Activated CD4-positive, alpha-beta T cell treated with anti-CD3 and anti-CD28 coated beads, Interleukin-2, amount 50 U/mL, for 4 hours (primary cell): ENCODE measurements around the gene ANKRD11.

ENCODE experiments used
- DNase-seq, 2 experiments: peaks; one replicate each; pipeline ENCODE4 v3.0.0-alpha.2; 2020

ANKRD11 gene

DNA sequence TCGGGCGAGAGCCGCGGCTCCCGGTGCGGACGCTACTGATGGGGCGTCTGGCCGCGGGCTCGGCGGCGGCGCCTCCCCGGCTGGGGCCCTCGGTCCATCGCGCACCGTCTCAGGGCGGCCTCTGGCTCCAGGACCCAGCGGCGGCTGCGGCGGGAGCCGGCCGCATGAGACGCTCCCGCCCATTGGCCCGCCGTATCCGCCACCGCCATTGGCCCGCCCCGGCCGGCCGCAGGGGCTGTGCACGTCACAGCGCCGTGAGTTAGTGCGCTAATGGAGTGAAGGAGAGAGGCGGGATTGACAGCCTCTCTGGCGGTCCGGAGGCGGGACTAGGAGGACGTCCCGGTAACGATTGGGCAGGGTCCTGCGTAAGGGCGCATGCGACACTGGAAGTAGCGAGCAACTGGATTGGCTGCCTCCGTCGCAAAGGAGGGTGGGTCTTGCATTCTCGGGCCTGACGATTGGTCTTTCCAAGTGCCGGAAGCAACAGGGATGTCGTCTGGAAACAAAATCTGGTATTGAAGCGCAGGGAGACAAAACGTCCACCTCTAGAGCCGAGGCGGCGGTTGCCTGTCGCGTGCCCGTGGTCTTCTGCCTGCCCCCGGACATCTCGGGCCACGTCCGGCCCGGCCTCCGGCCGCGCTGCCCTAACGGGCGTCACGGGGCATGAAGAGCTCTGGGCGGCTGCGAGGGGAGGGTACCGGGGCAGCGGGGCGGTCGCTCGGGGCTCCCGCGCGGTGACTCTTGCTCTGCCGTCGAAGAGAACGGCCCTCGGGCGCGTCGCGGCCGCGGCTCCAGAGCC, at the start of gene ANKRD11:
TSS of gene ANKRD11 (minus strand) at position 123 of the 799 bp plus-strand sequence. CDS start 173,542 bp downstream, outside the sequence.
- peak; percentile 97 to 98 for DNase-seq

DNA sequence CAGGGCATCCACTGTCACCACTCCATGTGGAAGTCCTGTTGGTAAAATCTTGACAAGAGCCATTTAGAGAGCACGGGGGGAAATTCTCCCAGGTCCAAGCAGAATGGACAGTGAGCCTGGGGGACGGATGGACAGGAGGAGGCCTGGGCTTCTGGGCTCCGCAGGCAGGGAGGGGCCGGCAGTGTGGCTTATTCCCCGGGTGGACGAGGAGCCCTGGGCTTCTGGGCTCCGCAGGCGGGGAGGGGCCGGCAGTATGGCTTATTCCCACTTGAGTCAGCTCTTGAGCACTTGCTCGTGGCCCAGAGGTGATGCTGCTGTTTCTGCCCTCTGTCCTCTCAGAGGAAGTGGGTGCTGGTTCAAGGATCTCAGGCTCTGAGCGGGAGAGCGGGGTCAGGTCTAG, 47.9 kb upstream of the ANKRD11 start:
- no peak for DNase-seq

DNA sequence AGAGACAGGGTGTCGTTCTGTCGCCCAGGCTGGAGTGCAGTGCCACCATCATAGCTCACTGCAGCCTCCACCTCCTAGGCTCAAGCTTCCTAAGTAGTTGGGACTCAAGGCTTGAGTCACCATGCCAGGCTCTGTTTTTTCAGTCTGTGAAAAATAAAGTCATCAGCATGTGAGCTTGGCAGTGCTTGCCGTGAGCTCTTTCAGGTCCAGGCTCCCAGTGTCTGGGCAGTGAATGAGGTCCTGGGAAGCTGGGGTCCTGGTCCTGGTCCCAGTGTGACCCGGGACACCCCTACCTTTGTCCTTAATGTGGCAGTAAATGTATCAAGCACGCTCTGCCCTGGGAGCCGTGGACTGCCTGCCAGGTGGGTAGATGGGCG, 47.2 kb upstream of the ANKRD11 start:
- no peak for DNase-seq

DNA sequence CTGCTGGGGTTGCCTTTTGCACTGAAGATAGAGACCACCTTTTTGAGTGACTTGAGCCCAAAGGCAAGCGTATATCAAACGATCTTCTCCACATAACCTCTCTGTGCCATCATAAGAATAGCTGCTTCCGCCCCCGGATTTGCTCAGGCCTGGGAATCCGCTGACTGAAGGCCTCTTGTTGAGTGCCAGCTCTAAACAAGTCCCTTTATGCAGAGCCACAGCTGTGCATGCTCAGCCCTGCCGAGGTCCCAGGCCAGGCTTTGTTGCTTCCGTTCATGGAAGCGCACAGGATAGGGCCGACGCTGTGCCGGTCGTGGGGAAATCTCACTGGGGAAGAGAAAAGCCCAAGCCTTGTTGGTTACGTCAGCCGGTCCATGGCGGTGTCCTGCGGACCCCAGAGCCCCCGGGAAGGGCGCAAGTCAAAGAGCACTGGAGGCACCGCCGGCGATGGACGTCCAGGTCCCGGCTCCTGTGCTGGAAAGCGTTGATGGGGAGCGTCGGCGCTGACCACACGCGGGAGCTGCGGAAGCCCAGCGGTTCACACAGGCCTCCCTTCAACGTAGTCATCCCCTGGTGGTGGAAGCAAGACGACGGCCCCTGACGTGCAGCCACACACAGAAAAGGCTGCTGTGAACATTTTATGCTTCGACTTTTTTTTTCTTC, 46.7 kb upstream of the ANKRD11 start:
- DNase-seq, result no peak

DNA sequence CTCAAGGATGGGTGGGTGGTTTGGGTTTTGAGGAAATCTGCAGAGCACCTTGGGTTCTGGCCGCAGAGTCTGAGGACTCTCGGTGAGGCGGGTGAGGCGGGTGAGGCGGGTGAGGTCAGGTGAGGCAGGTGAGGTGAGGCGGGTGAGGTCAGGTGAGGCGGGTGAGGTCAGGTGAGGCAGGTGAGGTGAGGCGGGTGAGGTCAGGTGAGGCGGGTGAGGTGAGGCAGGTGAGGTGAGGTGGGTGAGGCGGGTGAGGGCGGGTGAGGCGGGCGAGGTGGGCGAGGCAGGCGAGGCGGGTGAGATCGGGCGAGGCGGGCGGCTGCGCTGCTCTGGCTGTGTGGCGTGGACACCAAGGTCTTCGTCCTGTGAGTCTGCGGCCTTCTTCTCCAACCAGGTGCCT, 46.0 kb upstream of the ANKRD11 start:
- no peak for DNase-seq

- peak; percentile 11 to 13 for DNase-seq
Observed at GRCh38 chr16:89534252-89534756, 43.9 kb upstream of the ANKRD11 start.

DNA sequence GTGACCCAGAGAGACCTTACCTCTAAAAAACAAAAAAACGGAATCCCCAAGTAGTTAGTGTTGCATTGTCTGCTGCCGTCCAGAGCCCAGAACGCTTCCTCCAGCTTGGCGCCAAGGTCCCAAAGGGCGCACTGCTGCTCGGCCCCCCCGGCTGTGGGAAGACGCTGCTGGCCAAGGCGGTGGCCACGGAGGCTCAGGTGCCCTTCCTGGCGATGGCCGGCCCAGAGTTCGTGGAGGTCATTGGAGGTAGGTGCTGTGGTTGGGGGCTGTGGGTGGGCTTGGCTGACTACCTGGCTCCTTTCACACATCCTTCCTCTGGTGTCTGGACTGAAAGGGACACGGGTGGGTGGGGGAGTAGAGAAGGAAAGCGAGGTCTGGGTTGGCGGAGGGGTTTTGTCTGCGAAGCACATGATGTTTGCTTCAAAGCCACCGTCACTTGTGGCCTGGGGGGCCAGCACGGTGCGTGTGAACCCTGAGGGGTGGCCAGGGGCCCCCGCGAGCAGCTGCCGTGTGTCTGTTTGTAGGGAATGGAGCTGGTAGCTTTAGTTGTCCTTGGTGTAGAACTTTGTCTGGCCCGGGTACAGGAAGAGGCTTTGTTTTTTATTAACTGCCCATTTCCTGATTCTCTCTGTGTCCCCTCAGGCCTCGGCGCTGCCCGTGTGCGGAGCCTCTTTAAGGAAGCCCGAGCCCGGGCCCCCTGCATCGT, 41.6 kb upstream of the ANKRD11 start:
- DNase-seq, result no peak

DNA sequence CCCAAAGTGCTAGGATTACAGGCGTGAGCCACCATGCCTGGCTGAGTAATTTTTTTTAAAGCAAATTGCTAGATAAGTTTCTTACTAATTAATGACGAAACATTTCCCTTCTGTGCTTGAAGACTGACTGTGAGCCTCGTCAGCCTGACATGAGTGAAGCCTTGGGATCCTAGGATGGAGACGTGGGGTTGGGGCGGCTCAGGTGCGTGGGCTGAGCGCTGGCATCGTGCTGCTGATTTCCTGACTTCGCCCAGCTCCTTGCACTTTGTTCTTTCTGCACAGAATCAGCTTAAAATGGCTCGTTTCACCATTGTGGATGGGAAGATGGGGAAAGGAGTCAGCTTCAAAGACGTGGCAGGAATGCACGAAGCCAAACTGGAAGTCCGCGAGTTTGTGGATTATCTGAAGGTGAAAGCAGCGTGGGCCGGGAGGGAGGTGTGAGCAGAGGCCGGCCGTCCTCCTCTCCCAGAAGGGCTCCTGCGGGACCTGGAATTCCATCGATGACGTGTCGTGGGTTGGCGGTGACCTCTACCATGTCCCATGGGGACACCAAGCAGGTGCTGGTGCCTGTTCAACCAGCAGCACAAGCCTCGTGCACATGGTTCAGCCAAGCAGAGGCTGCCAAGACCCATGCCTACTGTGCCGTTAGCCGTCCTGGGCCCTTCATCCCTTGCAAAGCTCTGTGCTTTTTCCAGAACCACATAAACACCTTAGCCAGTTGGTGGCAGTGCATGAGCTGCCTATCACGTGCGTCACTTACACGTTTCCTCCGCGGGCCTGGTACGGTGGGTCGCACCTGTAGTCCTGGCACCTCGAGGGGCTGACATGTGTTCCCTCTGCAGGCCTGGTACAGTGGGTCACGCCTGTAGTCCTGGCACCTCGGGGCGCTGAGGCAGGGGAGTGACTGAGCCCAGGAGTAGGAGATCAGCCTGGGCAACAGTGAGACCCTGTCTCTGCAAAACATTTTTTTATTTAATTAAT, 40.3 kb upstream of the ANKRD11 start:
- no peak for DNase-seq

GRCh38 chr16:89529097-89529496, 38.7 kb upstream of the ANKRD11 start:
- DNase-seq, result no peak

DNA sequence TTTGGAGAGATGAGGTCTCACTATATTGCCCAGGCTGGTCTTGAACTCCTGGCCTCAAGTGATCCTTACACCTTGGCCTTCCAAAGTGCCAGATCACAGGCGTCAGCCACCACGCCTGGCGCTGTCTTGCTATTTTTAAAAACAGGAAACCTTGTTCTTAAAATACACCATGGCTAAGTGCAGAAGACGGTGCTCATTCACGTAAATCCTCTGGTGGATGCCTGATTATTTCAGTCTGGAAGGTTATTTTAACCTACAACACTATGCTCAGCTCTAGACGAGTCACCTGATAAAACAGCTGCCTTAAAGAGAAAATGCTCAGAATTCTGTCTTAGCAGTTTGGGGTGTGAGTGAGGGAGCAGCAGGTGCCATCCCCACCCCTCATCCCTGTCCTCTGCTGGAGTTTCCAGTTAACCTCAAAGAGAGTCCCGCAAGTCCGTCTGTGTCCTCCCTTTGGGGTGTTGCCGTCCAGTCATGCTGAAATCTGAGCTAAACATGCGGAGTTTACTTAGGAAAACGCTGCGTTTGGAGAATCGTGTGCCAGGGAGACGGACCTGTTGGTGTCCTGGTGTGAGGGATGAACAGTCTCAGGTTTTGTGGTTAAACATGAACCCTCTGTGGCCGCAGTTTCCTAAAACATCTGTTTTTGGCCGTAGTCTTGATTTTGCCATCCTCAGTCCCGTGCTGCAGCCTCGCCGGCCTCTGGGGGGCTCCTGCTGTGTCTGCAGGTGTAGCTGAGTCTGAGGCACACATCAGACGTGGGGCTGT, 35.0 kb upstream of the ANKRD11 start:
- DNase-seq, result no peak

- DNase-seq, result no peak
Observed at GRCh38 chr16:89523680-89524344, 33.5 kb upstream of the ANKRD11 start.

DNA sequence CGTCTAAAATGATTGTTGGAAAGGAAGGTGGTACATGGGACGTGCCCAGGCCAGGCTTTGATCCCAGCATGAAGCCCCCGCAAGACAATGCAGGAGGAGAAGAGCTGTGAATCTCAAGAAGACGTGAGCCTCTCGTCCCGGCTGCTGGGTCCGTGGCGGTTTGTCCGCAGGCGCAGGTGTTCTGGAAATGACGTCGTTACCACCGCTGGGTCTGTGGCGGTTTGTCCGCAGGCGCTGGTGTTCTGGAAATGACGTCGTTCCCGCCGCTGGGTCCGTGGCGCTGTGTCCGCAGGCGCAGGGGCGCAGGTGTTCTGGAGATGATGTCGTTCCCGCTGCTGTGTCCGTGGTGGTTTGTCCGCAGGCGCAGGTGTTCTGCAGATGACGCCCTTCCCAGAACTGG, 31.9 kb upstream of the ANKRD11 start:
- DNase-seq, result no peak

GRCh38 chr16:89519881-89520280, 29.5 kb upstream of the ANKRD11 start:
- DNase-seq, result no peak

GRCh38 chr16:89517128-89517527, 26.8 kb upstream of the ANKRD11 start:
- DNase-seq, result no peak

GRCh38 chr16:89512453-89512852, 22.1 kb upstream of the ANKRD11 start:
- DNase-seq, result no peak

DNA sequence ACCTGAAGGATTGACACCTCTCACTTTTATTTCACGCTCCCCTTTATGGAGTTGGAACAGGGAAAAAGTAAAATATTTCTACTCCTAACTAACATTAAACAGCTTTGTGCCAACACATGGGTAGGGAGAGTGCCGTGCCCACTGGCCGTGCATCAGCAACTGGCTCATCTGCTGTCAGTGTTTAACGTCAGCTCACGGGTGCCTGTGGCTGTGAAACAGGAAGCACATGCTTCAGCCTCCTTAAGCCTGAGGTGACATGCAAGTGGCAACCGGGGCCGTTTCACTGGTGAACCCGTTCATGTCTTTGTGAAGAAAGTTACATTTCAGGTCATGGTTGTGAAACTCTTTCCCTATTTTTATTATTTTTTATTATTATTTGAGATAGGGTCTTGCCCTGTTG, 21.0 kb upstream of the ANKRD11 start:
- DNase-seq, result no peak

- no peak for DNase-seq
Observed at GRCh38 chr16:89510526-89510925, 20.2 kb upstream of the ANKRD11 start.

GRCh38 chr16:89507834-89508590, 17.7 kb upstream of the ANKRD11 start, which contains the start of gene SPG7:
Gene SPG7, plus strand, starts transcription at chr16:89508403. Its CDS starts 15 bp downstream, at chr16:89508418.
- DNase-seq, result peak; percentile 80 to 82

GRCh38 chr16:89507214-89507833, 17.0 kb upstream of the ANKRD11 start:
- no peak for DNase-seq

DNA sequence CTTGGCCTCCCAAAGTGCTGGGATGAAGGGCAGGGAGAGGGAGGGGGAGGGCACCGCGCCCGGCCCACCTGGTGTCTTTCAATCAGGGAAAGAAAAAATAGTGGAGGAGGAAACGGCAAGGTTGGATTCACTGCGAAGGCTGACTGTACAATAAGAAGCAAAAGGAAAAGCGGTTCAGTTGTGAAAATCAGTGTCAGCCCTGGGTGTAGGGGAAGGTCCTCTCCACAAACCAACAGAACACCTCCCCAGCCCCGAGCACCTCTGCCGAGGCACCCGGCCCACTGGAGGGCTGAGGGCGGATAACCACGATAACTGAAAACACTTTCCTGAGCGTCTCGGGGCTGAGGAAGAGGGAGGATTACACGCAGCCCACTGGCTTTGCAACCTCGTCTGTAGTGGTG, 16.4 kb upstream of the ANKRD11 start:
- DNase-seq, result no peak
